Measurements from ENCODE around the gene EGFR.

Gene EGFR

DNA sequence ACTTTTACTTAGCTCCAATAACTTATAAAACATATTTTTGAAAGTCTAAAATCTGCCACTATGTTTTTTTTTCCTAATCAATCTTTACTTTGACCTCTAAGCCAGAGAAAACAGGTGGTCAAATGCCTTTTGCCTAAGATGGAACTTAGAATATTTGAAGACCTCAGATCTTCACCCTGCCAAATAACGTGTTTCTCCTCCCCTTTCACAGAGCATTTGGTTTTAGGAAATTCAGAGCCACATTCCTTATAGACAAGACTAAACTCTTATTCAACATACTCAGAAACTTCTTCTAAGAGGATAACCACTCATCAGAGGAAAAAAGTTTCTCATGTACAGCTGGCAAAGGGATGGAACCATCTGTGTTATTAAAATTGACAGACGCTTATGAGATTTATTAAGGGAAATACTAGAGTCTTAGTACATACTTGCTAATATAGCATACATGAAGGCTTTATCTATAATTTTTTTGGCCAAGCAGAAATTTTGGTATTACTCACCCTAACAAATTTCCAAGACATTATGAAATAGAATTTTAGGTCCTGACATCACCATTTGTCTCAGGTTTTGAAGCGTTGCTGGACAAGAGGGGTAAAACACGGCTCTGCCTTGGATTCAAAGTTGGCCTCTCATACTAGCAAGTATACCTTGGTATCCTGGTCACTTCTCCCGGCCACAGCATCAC, 2.6 kb upstream of the EGFR start:
- no peaks in the 10 kb centered on the region for H4K20me1 ChIP-seq (ENCODE audit: insufficient read depth)
- H3K27me3 ChIP-seq (ENCODE audit: insufficient read depth, low read depth) = no peaks in the 10 kb centered on the region

DNA sequence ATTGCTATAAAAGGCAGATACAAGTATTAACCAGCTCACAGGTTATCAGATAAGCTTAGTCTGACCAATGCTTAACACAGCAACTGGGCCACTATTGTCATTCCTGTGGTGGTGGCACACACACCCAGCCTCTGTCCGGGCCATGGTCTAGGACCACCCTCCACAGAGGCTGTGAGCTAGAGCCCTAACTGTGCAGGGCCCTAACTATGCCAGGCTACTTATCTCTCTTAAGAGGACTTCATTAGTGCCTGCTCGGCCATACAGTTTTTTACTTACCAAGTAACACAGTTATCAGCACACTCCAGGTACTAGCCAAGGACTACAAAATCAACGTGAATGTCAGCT, 2.1 kb upstream of the EGFR start:
- H3K27me3 ChIP-seq (ENCODE audit: insufficient read depth, low read depth) = no peaks in the 10 kb centered on the region

More for the DNA sequence above, 2.6 kb upstream of the EGFR start:
- Histone ChIP-seq H3K4me2 (no peak overlapping the region), H2AFZ (ENCODE audit: low read depth) (no peak overlapping the region), H3K9ac (no peak overlapping the region), H3K36me3 (ENCODE audit: insufficient read depth) (no peaks in the 10 kb centered on the region), H3K79me2 (ENCODE audit: insufficient read depth, low read depth) (no peaks in the 10 kb centered on the region), H3K4me1 (ENCODE audit: low read depth, poor library complexity, severe bottlenecking) (no peaks in the 10 kb centered on the region), H3K4me3 (IDR thresholded peaks at IDR 0.05; ENCODE audit: insufficient read depth, low read depth, low read length) (no peak overlapping the region), H3K27ac (no peak overlapping the region)
- TF ChIP-seq, protein P1, sequence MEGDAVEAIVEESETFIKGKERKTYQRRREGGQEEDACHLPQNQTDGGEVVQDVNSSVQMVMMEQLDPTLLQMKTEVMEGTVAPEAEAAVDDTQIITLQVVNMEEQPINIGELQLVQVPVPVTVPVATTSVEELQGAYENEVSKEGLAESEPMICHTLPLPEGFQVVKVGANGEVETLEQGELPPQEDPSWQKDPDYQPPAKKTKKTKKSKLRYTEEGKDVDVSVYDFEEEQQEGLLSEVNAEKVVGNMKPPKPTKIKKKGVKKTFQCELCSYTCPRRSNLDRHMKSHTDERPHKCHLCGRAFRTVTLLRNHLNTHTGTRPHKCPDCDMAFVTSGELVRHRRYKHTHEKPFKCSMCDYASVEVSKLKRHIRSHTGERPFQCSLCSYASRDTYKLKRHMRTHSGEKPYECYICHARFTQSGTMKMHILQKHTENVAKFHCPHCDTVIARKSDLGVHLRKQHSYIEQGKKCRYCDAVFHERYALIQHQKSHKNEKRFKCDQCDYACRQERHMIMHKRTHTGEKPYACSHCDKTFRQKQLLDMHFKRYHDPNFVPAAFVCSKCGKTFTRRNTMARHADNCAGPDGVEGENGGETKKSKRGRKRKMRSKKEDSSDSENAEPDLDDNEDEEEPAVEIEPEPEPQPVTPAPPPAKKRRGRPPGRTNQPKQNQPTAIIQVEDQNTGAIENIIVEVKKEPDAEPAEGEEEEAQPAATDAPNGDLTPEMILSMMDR (conservative IDR thresholded peaks at IDR 0.05; ENCODE audit: low read depth, low read length) = no peak

DNA sequence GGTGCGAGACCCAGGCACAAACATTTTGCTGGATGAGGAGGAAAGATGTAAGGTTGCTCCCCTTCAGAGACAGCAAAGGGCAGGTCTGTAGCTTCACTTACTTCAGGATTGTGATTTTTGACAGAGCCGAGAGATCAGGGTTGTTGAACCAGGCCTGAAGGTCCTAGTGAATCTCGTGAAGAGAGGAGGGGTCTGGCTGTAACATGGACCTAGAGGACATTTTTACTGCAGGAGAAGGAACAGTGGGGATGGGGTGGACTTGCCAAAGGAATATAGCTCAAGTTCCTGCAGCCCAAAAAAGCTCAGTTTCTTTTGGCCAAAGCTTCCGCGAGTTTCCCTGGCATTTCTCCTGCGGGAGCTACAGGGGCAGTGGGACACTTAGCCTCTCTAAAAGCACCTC, 976 bp upstream of the EGFR start:
- Histone ChIP-seq H3K27me3 (ENCODE audit: insufficient read depth, low read depth) (no peaks in the 10 kb centered on the region), H4K20me1 (ENCODE audit: insufficient read depth) (no peaks in the 10 kb centered on the region), H3K79me2 (ENCODE audit: insufficient read depth, low read depth) (no peaks in the 10 kb centered on the region), H3K9ac (no peak overlapping the region), H2AFZ (ENCODE audit: low read depth) (no peak overlapping the region), H3K4me2 (no peak overlapping the region), H3K4me3 (IDR thresholded peaks at IDR 0.05; ENCODE audit: insufficient read depth, low read depth, low read length) (no peak overlapping the region), H3K36me3 (ENCODE audit: insufficient read depth) (no peaks in the 10 kb centered on the region), H3K27ac (no peak overlapping the region), H3K4me1 (ENCODE audit: low read depth, poor library complexity, severe bottlenecking) (no peaks in the 10 kb centered on the region)
- TF ChIP-seq, protein P1 (conservative IDR thresholded peaks at IDR 0.05; ENCODE audit: low read depth, low read length) = no peak

More for the DNA sequence above, 2.1 kb upstream of the EGFR start:
- Histone ChIP-seq H3K36me3 (ENCODE audit: insufficient read depth) (no peaks in the 10 kb centered on the region), H3K9ac (no peak overlapping the region), H2AFZ (ENCODE audit: low read depth) (no peak overlapping the region), H3K27ac (no peak overlapping the region), H3K4me1 (ENCODE audit: low read depth, poor library complexity, severe bottlenecking) (no peaks in the 10 kb centered on the region), H3K4me3 (IDR thresholded peaks at IDR 0.05; ENCODE audit: insufficient read depth, low read depth, low read length) (no peak overlapping the region), H3K4me2 (no peak overlapping the region), H3K79me2 (ENCODE audit: insufficient read depth, low read depth) (no peaks in the 10 kb centered on the region), H4K20me1 (ENCODE audit: insufficient read depth) (no peaks in the 10 kb centered on the region)
- TF ChIP-seq, protein P1 (conservative IDR thresholded peaks at IDR 0.05; ENCODE audit: low read depth, low read length) = no peak

DNA sequence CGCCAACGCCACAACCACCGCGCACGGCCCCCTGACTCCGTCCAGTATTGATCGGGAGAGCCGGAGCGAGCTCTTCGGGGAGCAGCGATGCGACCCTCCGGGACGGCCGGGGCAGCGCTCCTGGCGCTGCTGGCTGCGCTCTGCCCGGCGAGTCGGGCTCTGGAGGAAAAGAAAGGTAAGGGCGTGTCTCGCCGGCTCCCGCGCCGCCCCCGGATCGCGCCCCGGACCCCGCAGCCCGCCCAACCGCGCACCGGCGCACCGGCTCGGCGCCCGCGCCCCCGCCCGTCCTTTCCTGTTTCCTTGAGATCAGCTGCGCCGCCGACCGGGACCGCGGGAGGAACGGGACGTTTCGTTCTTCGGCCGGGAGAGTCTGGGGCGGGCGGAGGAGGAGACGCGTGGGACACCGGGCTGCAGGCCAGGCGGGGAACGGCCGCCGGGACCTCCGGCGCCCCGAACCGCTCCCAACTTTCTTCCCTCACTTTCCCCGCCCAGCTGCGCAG, 424 bp downstream of the EGFR start:
- Histone ChIP-seq H4K20me1 (ENCODE audit: insufficient read depth) (no peaks in the 10 kb centered on the region), H3K4me2 (no peak overlapping the region), H3K36me3 (ENCODE audit: insufficient read depth) (no peaks in the 10 kb centered on the region), H3K9ac (no peak overlapping the region), H3K4me3 (IDR thresholded peaks at IDR 0.05; ENCODE audit: insufficient read depth, low read depth, low read length) (no peak overlapping the region), H3K27me3 (ENCODE audit: insufficient read depth, low read depth) (no peaks in the 10 kb centered on the region), H2AFZ (ENCODE audit: low read depth) (no peak overlapping the region), H3K27ac (no peak overlapping the region), H3K79me2 (ENCODE audit: insufficient read depth, low read depth) (no peaks in the 10 kb centered on the region), H3K4me1 (ENCODE audit: low read depth, poor library complexity, severe bottlenecking) (no peaks in the 10 kb centered on the region)
- TF ChIP-seq, protein P1 (conservative IDR thresholded peaks at IDR 0.05; ENCODE audit: low read depth, low read length) = no peak

Data from KMS-11 (cell line).